OCI-LY3 (cell line): ENCODE measurements around the gene TTLL10.

Source experiments
- CTCF ChIP-seq: fragments of 200-600, 300-600 bp; sonication (generic); IDR thresholded peaks from 2 replicates; pipeline ENCODE4 v1.5.1; 2014; ENCODE audit warnings: antibody characterized with exemption, low read length, low read depth
- EZH2phosphoT487 ChIP-seq: fragments of 200-600 bp; shearing (Covaris generic); IDR thresholded peaks from 2 replicates; pipeline ENCODE4 v1.6.1; 2018; ENCODE audit warnings: antibody characterized with exemption, mixed run types, low read depth

GRCh38 chr1:1132956-1133750 lies 40.5 kb upstream of the TTLL10 start:
- TF ChIP-seq CTCF (no peak), EZH2phosphoT487 (no peak)
